GM19452 (cell line): ENCODE results near the gene RAB11FIP4.
A peak's percentile ranks its signal among the peaks of the same experiment; 100 is the strongest.

Source experiments
- ATAC-seq: cut with Tn5 transposase; IDR thresholded peaks from one replicate; pipeline ENCODE4 v1.9.1; 2021; ENCODE audit not compliant: unreplicated experiment

Gene RAB11FIP4

GRCh38 chr17:31518478-31518877, 127.0 kb downstream of the RAB11FIP4 start:
- ATAC-seq = no peak

DNA sequence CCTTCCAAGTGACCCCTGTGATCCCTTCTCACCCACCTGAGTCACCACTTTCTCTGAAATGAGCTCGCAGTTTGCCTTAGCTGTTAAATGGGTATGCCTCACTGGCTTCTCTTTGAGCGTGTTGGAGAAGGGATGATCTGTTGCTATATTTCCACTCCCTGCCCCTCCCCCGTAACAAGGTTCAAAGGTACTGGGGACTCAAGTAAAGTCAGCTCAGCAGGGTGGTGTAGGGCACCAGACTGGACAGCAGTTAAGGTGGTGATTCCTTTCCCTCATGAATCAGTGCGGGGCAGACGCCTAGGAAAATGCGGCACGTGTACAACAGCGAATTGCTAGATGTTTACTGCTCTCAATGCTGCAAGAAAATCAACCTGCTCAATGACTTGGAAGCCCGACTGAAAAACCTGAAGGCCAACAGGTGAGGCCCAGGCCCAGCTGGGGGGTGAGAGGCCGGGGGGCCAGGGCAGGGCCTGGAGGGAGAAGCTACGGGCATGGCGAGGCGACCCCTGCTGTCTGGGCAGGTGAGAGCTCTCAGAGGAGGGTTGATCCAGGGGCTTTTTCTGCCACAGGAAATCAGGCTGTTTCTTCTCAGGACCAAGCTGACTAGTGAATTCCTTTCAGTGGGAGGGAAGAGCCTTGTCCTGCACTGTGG, 130.3 kb downstream of the RAB11FIP4 start:
- no peak for ATAC-seq

DNA sequence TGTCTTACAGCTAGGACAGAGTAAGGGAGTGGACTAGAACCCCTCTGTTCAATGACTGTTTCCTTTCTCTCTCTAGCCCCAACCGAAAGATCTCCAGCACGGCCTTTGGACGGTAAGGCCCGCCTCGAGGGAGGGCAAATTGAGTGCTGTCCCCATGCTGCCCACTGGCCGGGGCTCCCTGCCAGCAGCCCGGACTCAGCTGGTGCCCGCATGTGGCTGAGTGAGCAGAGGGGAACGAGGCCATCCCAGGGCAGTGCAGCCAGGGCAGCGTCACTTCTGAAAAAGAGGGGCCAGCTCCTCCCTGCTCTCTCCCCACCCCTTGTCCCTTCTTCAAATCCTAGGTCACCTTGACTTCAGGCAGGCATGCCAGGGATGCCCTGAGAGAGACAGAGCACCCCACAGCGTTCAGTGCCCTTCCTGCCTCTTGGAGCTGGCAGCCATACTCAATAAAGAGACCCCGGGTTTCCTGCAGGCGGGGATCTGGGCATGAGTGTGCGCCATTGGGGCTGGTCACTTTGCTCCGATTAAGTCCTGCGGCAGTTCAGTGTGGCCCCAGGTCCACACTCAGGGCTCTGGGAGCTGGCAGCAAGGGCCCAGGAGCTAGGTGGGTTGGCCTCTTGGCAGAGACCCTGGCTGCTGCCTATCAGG, 130.9 kb downstream of the RAB11FIP4 start:
- ATAC-seq = no peak

- ATAC-seq = no peak
Observed at GRCh38 chr17:31522987-31523495, 131.6 kb downstream of the RAB11FIP4 start.

DNA sequence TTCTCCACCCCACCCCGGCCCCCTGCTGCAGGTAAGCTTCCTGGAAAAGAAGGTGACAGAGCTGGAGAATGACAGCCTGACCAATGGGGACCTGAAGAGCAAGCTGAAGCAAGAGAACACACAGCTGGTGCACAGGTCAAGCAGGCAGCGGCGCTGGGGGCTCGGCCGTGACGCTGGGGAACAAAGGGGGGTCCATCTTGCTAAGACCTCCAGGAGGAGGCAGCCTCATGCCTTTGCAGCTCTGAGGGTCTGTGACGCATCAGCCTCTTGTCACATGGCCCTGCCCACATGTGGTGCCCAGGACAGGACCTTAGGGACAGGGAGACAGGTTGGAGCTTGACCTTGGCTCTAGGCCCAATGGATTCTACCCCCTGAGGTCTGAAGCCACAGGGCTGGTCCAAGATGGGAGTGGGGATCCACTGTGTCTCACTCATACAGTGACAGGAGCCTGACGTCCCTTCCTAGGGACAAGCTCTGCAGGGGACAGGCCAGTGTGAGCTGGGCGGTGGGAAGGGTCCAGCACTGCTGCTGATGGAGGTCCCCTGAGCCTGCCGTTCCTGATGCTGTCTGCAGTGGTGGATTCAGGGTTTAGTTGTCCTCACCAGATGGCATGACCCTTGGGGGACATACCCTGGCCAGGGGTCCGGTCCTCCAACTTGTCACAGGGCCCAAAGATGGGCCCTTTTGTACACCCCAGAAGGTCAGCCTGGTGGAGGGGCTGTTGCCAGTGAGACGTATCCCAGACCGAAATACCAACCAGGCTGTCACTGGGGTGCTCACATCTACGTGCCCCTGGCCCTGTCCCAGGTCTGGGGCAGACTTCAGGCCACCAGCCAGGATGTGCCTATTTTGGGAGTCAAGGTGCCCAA, 132.6 kb downstream of the RAB11FIP4 start:
- no peak for ATAC-seq

- ATAC-seq = no peak
Observed at GRCh38 chr17:31524926-31525800, 133.7 kb downstream of the RAB11FIP4 start.

DNA sequence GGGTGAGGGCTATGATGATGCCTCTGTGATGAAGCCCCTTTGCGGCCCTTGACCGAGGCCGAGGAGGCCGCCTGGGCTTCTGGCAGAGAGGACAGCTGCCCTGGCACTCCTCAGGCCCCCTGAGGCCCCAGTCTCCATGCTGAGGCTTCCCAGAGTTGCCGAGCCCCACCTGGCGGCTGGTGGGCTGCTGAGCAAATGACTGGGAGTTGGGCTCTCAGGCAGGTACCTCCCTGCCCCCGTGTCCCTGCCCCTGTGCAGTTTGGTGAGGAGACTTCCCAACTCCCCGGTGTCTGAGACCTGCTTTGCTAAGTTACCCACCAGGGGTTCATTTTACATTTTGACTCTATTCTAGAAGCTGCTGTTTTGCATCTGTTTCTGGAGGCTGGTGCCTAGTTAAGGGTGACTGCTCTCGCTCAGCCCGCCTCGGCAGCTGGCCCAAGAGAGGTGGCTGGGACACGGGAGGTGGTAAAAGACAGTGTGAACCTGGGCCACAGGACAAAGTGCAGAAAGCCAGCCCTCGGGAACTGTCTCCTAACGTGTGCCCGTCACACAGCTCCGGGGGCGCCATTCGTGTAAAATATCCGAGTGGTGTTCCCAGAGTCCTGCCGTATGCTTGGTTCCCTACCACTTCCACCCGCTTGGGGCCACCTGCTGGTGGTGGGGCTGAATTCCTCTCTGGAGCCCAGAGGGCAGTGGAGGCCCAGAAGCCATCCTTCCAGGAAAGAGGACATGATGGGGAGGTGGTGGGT, 134.5 kb downstream of the RAB11FIP4 start:
- no peak for ATAC-seq

- no peak for ATAC-seq
Observed at GRCh38 chr17:31527606-31528005, 136.1 kb downstream of the RAB11FIP4 start.

DNA sequence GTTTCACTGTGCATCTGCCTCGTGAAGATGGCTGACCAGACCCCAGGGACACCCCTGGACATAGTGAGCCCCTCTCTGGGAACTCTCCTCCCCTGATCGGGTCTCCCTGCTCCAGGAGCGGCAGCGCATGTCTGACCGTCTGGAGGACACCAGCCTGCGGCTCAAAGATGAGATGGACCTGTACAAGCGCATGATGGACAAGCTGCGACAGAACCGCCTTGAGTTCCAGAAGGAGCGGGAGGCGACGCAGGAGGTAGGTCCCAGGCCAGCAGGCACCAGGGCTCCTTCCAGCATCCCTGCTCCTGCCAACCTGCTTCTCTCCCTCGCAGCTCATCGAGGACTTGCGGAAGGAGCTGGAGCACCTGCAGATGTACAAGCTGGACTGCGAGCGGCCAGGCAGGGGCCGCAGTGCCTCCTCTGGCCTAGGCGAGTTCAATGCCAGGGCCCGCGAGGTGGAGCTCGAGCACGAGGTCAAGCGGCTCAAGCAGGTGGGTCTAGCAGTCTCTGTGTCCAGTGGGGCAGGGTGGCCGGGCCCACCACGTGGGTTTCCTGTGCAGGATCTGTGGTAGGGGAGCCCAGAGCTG, 136.9 kb downstream of the RAB11FIP4 start:
- no peak for ATAC-seq

- ATAC-seq = no peak
Observed at GRCh38 chr17:31529841-31530251, 138.4 kb downstream of the RAB11FIP4 start.

DNA sequence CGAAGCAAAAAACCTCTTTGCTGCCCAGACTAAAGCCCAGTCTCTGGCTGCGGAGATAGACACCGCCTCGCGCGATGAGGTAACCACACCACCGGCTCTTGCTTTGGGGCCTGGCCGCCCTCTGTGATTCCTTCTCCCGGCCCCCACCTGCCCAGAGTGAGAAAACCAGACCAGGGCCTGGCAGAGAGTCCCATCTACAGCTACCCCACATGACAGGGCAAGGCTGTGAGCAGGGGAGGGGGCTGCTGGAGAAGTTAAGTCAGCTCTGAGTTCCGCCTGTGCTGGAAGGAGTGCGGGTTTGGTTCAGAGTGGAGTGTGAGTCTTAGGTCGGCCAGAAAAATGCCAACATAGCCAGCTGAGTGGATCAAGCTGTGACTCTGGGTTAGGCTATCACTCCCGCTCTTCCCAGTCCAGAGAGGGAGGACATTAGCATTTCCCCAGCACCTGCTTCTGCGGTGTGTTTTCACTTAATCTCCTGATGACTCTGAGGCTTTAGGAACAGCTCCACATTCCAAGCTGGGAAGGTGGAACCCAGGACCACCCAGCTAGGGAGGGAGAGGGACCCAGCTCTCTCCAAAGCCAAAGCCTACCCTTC, 139.0 kb downstream of the RAB11FIP4 start:
- no peak for ATAC-seq

DNA sequence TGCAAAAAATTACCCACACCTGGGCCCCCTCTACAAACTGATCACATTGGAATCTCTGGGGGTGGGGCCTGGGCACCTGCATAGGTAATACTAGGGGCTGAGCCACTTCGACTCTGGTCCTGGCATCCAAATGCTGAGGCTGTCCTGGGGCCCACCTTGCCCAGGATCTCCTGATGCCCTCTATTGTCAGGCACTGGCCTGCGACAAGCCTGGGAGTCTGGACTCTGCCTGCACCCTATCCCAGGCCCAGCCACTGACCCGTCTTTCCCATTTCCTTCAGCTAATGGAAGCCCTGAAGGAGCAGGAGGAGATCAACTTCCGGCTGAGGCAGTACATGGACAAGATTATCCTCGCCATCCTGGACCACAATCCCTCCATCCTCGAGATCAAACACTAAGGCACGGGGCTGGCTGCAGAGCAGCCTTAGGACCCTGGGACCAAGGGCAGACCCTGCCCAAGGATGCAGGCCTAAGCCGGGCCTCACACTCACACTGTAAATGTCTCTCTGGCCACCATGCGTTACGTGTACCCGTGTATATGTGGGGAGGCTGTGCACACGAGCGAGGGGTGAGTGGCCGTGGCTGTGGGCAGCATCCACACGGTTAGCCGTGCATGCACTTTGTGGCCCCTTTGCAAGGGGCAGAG, 140.0 kb downstream of the RAB11FIP4 start:
- no peak for ATAC-seq

DNA sequence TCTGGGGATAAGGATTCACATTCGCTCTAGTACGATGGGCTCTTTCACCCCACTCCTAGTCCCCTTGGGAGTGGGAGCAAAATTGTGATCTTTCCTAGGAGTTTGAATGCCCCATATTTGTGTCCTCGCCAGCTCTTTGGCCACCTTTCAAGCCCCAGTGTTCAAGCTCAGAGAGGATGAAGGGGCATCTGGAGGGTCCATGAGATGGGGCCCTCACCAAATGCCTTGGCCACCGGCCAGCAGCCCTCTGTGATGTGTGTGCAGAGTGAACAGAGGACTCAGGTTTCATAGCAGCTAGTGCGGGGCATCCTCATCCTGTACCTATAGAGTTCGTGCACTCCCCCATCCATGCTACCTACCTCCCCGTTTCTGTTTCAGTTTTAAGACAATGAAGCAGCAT, 140.6 kb downstream of the RAB11FIP4 start:
- ATAC-seq = no peak

DNA sequence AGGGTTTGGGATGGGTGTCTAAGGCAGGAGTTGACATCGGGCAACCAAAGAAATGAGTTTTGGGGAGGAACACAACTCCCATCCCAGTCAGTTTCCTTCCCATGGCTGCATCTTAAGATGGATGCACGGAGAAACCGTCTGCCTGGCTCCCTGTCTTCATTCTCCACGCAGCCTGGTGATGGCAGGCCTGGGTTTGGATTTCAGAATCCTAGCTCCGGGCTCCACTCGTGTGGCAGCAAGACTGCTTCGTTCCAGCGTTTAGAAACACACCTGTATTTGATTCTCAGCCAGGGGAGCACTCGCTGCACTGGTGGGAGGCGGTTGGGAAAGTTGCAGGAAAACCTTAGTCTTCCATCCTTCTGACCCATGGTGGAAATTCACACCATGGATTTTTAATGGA, 141.1 kb downstream of the RAB11FIP4 start:
- no peak for ATAC-seq

DNA sequence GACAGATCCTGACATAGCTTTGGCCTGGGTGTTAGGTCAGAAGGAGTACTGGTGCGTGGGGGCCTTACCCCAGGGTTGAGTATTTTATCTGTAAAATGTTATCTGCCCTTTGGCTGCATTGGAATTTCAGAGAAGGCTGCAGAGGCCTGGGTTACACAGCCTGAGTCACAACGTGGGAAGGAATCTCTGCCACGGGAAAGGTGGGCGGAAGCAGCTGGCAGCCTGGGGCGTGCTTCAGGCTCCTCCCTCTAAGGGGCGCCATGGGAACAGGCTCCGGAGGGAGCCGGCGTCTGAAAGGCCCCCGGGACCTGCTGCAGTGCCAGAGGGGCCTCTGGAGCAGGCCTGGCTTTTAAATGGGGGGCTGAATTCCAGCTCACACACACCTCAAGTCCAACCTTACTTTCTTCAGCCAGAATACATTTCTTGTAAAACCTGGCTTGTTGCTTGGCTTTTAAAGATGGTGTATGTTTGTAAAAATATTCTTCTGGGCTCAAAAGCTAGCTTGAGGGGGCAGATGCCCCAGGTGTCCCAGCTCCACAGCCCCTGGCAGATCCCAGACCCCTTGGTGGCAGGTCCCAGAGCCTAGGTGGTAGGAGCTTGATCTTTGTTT, 142.2 kb downstream of the RAB11FIP4 start:
- no peak for ATAC-seq

- ATAC-seq = no peak
Observed at GRCh38 chr17:31534223-31534888, 142.9 kb downstream of the RAB11FIP4 start.

DNA sequence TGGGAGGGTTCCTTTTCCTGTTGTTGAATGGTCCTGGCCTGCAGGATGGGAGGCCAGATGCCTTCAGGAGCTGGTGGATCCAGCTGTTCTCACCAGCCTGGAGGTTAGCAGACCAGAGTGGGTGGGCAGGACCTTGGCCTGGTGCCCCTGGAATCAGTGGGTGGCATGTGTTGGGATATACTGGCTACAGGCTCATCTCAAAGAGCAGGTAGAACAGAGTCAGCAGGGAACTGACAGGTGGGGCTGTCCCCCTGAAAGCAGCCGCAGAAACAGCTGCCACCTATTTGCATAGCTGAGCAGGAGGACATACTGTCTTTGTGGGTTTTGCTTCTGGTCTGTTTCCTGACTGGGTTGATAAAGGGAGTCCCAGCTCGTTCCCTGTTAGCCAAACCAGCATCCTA, 144.1 kb downstream of the RAB11FIP4 start:
- ATAC-seq = peak; percentile 74

DNA sequence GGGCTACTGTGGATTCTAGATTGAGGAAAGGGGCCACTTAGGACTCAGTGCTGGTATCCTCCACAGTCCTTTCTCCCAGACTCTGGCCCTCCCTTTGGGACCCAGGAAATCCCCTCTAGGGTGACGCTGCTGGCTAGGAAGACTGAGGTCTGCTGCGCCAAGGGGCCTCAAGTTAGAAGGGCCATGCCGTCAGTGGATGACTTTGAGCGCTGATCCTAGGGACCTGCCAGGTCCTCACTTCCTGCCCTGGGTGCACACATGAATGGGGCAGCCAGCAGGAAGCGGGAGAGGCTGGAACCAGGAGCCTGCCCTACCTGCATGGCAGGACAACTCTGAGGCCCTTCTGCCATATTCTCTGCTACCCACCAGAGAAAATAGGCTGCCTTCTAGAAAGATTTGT, 145.0 kb downstream of the RAB11FIP4 start:
- no peak for ATAC-seq
